DOHH2 (cell line): ENCODE results near the gene SPRTN.

ENCODE experiments used
- H3F3A ChIP-seq: fragments of 200-600 bp; sonication (generic), shearing (Covaris generic); 2 replicates; pipeline ENCODE4 v1.6.0; 2016; ENCODE audit warnings: antibody characterized with exemption, mild to moderate bottlenecking; ENCODE audit not compliant: control insufficient read depth, insufficient read depth
- H3K27ac ChIP-seq: fragments of 200-600 bp; sonication (generic); 2 replicates; pipeline ENCODE4 v1.5.1; 2014; ENCODE audit warnings: low read depth, mild to moderate bottlenecking, low read length, moderate library complexity
- H3K27me3 ChIP-seq: fragments of 200-600 bp; sonication (generic); 2 replicates; pipeline ENCODE4 v1.6.1; 2014; ENCODE audit warnings: mild to moderate bottlenecking, low read length, mixed read lengths; ENCODE audit not compliant: control insufficient read depth
- H3K36me3 ChIP-seq: fragments of 200-600 bp; sonication (generic); 2 replicates; pipeline ENCODE4 v1.6.1; 2014; ENCODE audit warnings: mild to moderate bottlenecking, low read length, moderate library complexity, mixed read lengths; ENCODE audit not compliant: control insufficient read depth
- H3K4me1 ChIP-seq: fragments of 200-600 bp; sonication (generic); 2 replicates; pipeline ENCODE4 v1.6.1; 2014; ENCODE audit warnings: mild to moderate bottlenecking, low read length, mixed read lengths; ENCODE audit not compliant: control insufficient read depth
- H3K4me2 ChIP-seq: fragments of 200-600 bp; sonication (generic); 2 replicates; pipeline ENCODE4 v1.6.0; 2014; ENCODE audit warnings: mild to moderate bottlenecking, low read length, moderate library complexity
- H3K4me3 ChIP-seq: fragments of 200-600 bp; sonication (generic); 2 replicates; pipeline ENCODE4 v1.5.1; 2014; ENCODE audit warnings: mild to moderate bottlenecking, low read length, mixed read lengths
- H3K79me2 ChIP-seq: fragments of 200-600 bp; sonication (generic); 2 replicates; pipeline ENCODE4 v1.6.1; 2014; ENCODE audit warnings: mild to moderate bottlenecking, low read length, mixed read lengths; ENCODE audit not compliant: control insufficient read depth
- H3K9me2 ChIP-seq: fragments of 200-600 bp; sonication (generic); replicated peaks from 2 replicates; pipeline ENCODE4 v1.6.1; 2014; ENCODE audit warnings: mild to moderate bottlenecking, low read length, mixed read lengths; ENCODE audit not compliant: control insufficient read depth
- H3K9me3 ChIP-seq: fragments of 200-600 bp; sonication (generic); 2 replicates; pipeline ENCODE4 v1.6.1; 2014; ENCODE audit warnings: antibody characterized with exemption, low read length, mixed read lengths; ENCODE audit not compliant: control insufficient read depth, insufficient read depth
- H4K20me1 ChIP-seq: fragments of 200-600 bp; sonication (generic); 2 replicates; pipeline ENCODE4 v1.6.0; 2014; ENCODE audit warnings: low read depth, mild to moderate bottlenecking, antibody characterized with exemption, low read length, moderate library complexity; ENCODE audit not compliant: control insufficient read depth, insufficient read depth
- CTCF ChIP-seq: fragments of 200-600 bp; sonication (generic); IDR thresholded peaks from one replicate; pipeline ENCODE4 v1.5.1; 2014; ENCODE audit warnings: antibody characterized with exemption, mild to moderate bottlenecking, low read depth, low read length; ENCODE audit not compliant: poor library complexity, severe bottlenecking
- EZH2phosphoT487 ChIP-seq: fragments of 200-600 bp; sonication (generic); IDR thresholded peaks from 2 replicates; pipeline ENCODE4 v1.6.1; 2017; ENCODE audit warnings: borderline replicate concordance, mild to moderate bottlenecking, antibody characterized with exemption, low read length, moderate library complexity, mixed read lengths

Gene SPRTN

GRCh38 chr1:231369282-231369681 is 31.2 kb downstream of the SPRTN start:
- Histone ChIP-seq H3K9me3 (no peaks in the 10 kb centered on the region), H3K27me3 (no peaks in the 10 kb centered on the region), H3K27ac (no peak overlapping the region), H4K20me1 (no peaks in the 10 kb centered on the region; the same call in 1 of the 2 replicates), H3K4me2 (no peak overlapping the region), H3K36me3 (peaks cover 7% of the 10 kb centered on the region; the same call in 1 of the 2 replicates), H3K9me2 (no peaks in the 10 kb centered on the region), H3K79me2 (0 out of 2 replicates have a peak, but pooled peaks cover under 1% of the 10 kb centered on the region), H3K4me1 (no peaks in the 10 kb centered on the region), H3F3A (peaks cover 4% of the 10 kb centered on the region; the same call in 1 of the 2 replicates), H3K4me3 (no peak overlapping the region)
- TF ChIP-seq EZH2phosphoT487 (no peak), CTCF (no peak)

- Histone ChIP-seq H3K27ac (no peak overlapping the region), H3F3A (peaks cover 4% of the 10 kb centered on the region; the same call in 1 of the 2 replicates), H3K36me3 (peaks cover 3% of the 10 kb centered on the region; the same call in 1 of the 2 replicates), H3K9me3 (no peaks in the 10 kb centered on the region), H3K79me2 (peaks cover 24% of the 10 kb centered on the region), H3K9me2 (no peaks in the 10 kb centered on the region), H4K20me1 (no peaks in the 10 kb centered on the region; the same call in 1 of the 2 replicates), H3K27me3 (no peaks in the 10 kb centered on the region), H3K4me1 (no peaks in the 10 kb centered on the region), H3K4me2 (no peak overlapping the region), H3K4me3 (no peak overlapping the region)
- no peak for TF ChIP-seq EZH2phosphoT487
- TF ChIP-seq CTCF, result no peak
Observed at GRCh38 chr1:231372501-231372900, 34.4 kb downstream of the SPRTN start.

DNA sequence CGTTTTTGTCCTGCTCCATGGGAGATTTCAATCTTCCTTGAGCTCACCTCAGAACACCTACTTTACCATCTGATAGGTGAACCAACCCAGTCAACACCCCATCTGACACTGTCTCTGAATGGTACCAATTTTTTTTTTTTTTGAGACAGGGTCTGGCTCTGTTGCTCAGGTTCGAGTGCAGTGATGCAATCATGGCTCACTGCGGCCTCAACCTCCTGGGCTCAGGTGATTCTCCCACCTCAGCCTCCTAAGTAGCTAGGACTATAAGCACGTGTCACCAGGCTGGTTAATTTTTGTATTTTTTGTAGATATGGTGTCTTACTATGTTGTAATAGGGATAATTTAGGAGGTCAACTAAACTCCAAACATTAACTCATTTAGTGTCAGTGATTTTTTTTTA is 36.3 kb downstream of the SPRTN start:
- no peak for TF ChIP-seq CTCF
- no peak for TF ChIP-seq EZH2phosphoT487
- H3K36me3 ChIP-seq, result peaks cover 3% of the 10 kb centered on the region; the same call in 1 of the 2 replicates
- no peak overlapping the region for H3K4me3 ChIP-seq
- no peaks in the 10 kb centered on the region for H3K9me2 ChIP-seq
- no peaks in the 10 kb centered on the region for H4K20me1 ChIP-seq
- peaks cover 34% of the 10 kb centered on the region for H3K79me2 ChIP-seq
- no peak overlapping the region for H3K27ac ChIP-seq
- H3K27me3 ChIP-seq, result no peaks in the 10 kb centered on the region
- peaks cover 4% of the 10 kb centered on the region; the same call in 1 of the 2 replicates for H3F3A ChIP-seq
- no peak overlapping the region for H3K4me2 ChIP-seq
- H3K4me1 ChIP-seq, result no peaks in the 10 kb centered on the region
- H3K9me3 ChIP-seq, result no peaks in the 10 kb centered on the region
